HepG2 (cell line): Measurements from ENCODE around the gene TNFAIP3.

ENCODE experiments used
- CREM ChIP-seq, 2 experiments: sonication (generic) in 1 of 2; formaldehyde crosslinking in 1 of 2; IDR thresholded peaks; 2 replicates each; pipeline versions ENCODE4 v1.4.0 to v1.6.1; 2016 to 2020; ENCODE audit warnings: antibody characterized with exemption in 1 of 2, mild to moderate bottlenecking in 1 of 2, missing genetic modification reagents in 1 of 2
- EZH2 ChIP-seq: conservative IDR thresholded peaks from 2 replicates; pipeline ENCODE4 v1.6.1; 2012; ENCODE audit warnings: mild to moderate bottlenecking, low read depth, low read length, moderate library complexity
- FOXP1 ChIP-seq, 2 experiments: fragments of 450-650 bp in 1 of 2; IDR thresholded peaks; 2 replicates each; pipeline ENCODE4 v1.6.1; 2017 to 2018; ENCODE audit warnings: antibody characterized with exemption in 1 of 2
- ZBTB8A ChIP-seq: sonication (generic); formaldehyde crosslinking; IDR thresholded peaks from 2 replicates; pipeline ENCODE4 v1.4.0; 2020; ENCODE audit warnings: mild to moderate bottlenecking, low read depth, missing genetic modification reagents, borderline replicate concordance
- ZNF274 ChIP-seq: sonication (generic); formaldehyde crosslinking; IDR thresholded peaks from 2 replicates; pipeline ENCODE4 v1.5.1; 2020; ENCODE audit warnings: mild to moderate bottlenecking, missing genetic modification reagents
- ZNF335 ChIP-seq: sonication (generic); formaldehyde crosslinking; IDR thresholded peaks from 2 replicates; pipeline ENCODE4 v1.4.0; 2020; ENCODE audit warnings: missing genetic modification reagents
- ZNF614 ChIP-seq: IDR thresholded peaks from 2 replicates; pipeline ENCODE4 v1.6.1; 2018; ENCODE audit warnings: missing biosample characterization, missing genetic modification reagents, inconsistent platforms, borderline replicate concordance
- TF ChIP-seq, protein P1 (sequence below): sonication (generic); formaldehyde crosslinking; IDR thresholded peaks from 2 replicates; pipeline ENCODE4 v1.8.0; 2022; ENCODE audit warnings: missing genetic modification reagents, mild to moderate bottlenecking, borderline replicate concordance
- TF ChIP-seq, protein P2 (sequence below): IDR thresholded peaks from 2 replicates; pipeline ENCODE4 v1.6.1; 2012; ENCODE audit warnings: low read depth, low read length, improper control_type of control experiment
- TF ChIP-seq, protein P3 (sequence below): sonication (generic); formaldehyde crosslinking; IDR thresholded peaks from 2 replicates; pipeline ENCODE4 v1.8.1; 2023; ENCODE audit warnings: missing genetic modification reagents, mild to moderate bottlenecking, borderline replicate concordance

DNA sequence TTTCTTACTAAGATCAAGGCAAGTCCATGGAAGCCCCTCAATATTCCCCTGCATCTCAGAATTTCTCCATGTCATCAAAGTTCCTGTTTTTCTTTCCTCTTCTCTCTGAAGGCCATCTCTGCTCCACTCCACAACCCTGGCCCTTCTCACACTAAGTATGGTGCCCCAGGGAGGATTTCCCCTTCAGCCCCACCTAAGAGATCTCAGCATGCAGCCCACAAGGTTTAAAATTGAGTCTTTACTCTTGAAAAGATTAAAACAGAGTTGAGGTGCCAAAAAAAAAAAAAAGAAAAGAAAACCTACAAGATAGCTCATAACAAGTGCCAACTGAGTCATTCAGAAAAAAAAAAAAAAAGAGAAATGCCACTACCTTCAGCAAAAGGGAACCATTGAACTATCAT lies 36.5 kb upstream of the TNFAIP3 start:
- TF ChIP-seq EZH2 (no peak), FOXP1 (IDR thresholded peaks at IDR 0.05) (no peak), FOXP1 (CRISPR knock-in tag; IDR thresholded peaks at IDR 0.05) (no peak), ZBTB8A (CRISPR knock-in tag) (no peak), CREM (IDR thresholded peaks at IDR 0.05) (no peak), CREM (CRISPR knock-in tag; IDR thresholded peaks at IDR 0.05) (no peak), ZNF614 (CRISPR knock-in tag) (no peak), ZNF335 (no peak), ZNF274 (CRISPR knock-in tag) (no peak)
- TF ChIP-seq, protein P1, sequence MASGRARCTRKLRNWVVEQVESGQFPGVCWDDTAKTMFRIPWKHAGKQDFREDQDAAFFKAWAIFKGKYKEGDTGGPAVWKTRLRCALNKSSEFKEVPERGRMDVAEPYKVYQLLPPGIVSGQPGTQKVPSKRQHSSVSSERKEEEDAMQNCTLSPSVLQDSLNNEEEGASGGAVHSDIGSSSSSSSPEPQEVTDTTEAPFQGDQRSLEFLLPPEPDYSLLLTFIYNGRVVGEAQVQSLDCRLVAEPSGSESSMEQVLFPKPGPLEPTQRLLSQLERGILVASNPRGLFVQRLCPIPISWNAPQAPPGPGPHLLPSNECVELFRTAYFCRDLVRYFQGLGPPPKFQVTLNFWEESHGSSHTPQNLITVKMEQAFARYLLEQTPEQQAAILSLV = no peak
- TF ChIP-seq, protein P2, sequence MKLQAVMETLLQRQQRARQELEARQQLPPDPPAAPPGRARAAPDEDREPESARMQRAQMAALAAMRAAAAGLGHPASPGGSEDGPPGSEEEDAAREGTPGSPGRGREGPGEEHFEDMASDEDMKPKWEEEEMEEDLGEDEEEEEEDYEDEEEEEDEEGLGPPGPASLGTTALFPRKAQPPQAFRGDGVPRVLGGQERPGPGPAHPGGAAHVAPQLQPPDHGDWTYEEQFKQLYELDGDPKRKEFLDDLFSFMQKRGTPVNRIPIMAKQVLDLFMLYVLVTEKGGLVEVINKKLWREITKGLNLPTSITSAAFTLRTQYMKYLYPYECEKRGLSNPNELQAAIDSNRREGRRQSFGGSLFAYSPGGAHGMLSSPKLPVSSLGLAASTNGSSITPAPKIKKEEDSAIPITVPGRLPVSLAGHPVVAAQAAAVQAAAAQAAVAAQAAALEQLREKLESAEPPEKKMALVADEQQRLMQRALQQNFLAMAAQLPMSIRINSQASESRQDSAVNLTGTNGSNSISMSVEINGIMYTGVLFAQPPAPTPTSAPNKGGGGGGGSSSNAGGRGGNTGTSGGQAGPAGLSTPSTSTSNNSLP = no peak
- TF ChIP-seq, protein P3, sequence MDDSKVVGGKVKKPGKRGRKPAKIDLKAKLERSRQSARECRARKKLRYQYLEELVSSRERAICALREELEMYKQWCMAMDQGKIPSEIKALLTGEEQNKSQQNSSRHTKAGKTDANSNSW (CRISPR knock-in tag) = no peak
